ENCODE data around the gene PHF14.

- no peak for TF ChIP-seq EZH2phosphoT487 (IDR thresholded peaks at IDR 0.05; ENCODE audit: insufficient read depth, low read depth)
- no peak for TF ChIP-seq EZH2 (IDR thresholded peaks at IDR 0.05; ENCODE audit: insufficient read depth, poor library complexity, severe bottlenecking)
These were observed 80.4 kb downstream of the PHF14 start for GRCh38 chr7:11054033-11054432.

Data from GM23248 (cell line).